K562 (cell line): ENCODE data around the gene ZSCAN12. TPM values are rescaled to one million over a fixed set of nuclear protein-coding genes. Genes with fewer than 3 reads are reported as not detected.

ENCODE experiments used
- CBFA2T2 ChIP-seq: fragments of 450-650 bp; conservative IDR thresholded peaks from 2 replicates; pipeline ENCODE4 v1.6.1; 2017; ENCODE audit warnings: mild to moderate bottlenecking
- CBX1 ChIP-seq: sonication (generic); IDR thresholded peaks from 2 replicates; pipeline ENCODE4 v1.6.1; 2016; ENCODE audit warnings: antibody characterized with exemption, low read depth, mild to moderate bottlenecking
- CBX5 ChIP-seq: IDR thresholded peaks from 2 replicates; pipeline ENCODE4 v1.6.1; 2014; ENCODE audit warnings: low read depth, borderline replicate concordance
- CCAR2 ChIP-seq: fragments of 200-400 bp; formaldehyde crosslinking; IDR thresholded peaks from 2 replicates; pipeline ENCODE4 v1.6.1; 2017; ENCODE audit warnings: mild to moderate bottlenecking, low read depth, low read length
- CUX1 ChIP-seq: fragments of 200-800 bp; sonication (Bioruptor generic); IDR thresholded peaks from 2 replicates; pipeline ENCODE4 v1.6.1; 2016; ENCODE audit warnings: missing genetic modification characterization, missing compliant biosample characterization
- E2F3 ChIP-seq: fragments of 250-450 bp; sonication (Bioruptor Pico); IDR thresholded peaks from 2 replicates; pipeline ENCODE4 v1.4.0; 2020; ENCODE audit warnings: mild to moderate bottlenecking
- ESRRA ChIP-seq: fragments of 450-650 bp; IDR thresholded peaks from 2 replicates; pipeline ENCODE4 v1.6.1; 2014; ENCODE audit warnings: low read depth, mild to moderate bottlenecking, moderate library complexity, borderline replicate concordance
- FOXJ2 ChIP-seq: fragments of 200-800 bp; sonication (Bioruptor generic); IDR thresholded peaks from 2 replicates; pipeline ENCODE4 v1.6.1; 2016; ENCODE audit warnings: missing genetic modification characterization, missing compliant biosample characterization
- ZNF253 ChIP-seq: fragments of 250-450 bp; sonication (Bioruptor Pico); conservative IDR thresholded peaks from 2 replicates; pipeline ENCODE4 v1.6.1; 2021; ENCODE audit warnings: mild to moderate bottlenecking
- ZNF316 ChIP-seq: fragments of 450-650 bp; IDR thresholded peaks from 2 replicates; pipeline ENCODE4 v1.6.1; 2016
- polyA plus RNA-seq, 8 experiments: library from polyadenylated mRNA; depleted of rRNA in 4 of 8; stranded (reverse) in 5 of 8; unstranded in 3 of 8; fragments of >200 nt; fragmentation: Nextera tagmentation in 2 of 8; fragmentation: Illumina TruSeq in 1 of 8; extraction: Ambion mirVana in 2 of 8; extraction: Trizol in 1 of 8; gene quantifications; 2 replicates each; pipeline versions ENCODE4 v1.2.1 to v1.2.3, GENCODE V29; 2011 to 2014; ENCODE audit warnings: inconsistent platforms in 1 of 8, missing spikeins in 1 of 8
- total RNA-seq, 7 experiments: library from RNA; depleted of rRNA in 6 of 7; stranded (reverse); fragments of >200 nt in 6 of 7; fragmentation: Illumina TruSeq in 2 of 7; extraction: Trizol in 2 of 7; gene quantifications; 2 replicates each; pipeline versions ENCODE4 v1.2.1 to v1.2.3, GENCODE V29; 2011 to 2021; ENCODE audit warnings: low replicate concordance in 1 of 7
- TF ChIP-seq, protein P1 (sequence below): fragments of 250-450 bp; sonication (Bioruptor Pico); IDR thresholded peaks from 2 replicates; pipeline ENCODE4 v1.9.0; 2021; ENCODE audit warnings: mild to moderate bottlenecking, inconsistent platforms
- TF ChIP-seq, protein P2 (sequence below): sonication (generic); formaldehyde crosslinking; IDR thresholded peaks from 2 replicates; pipeline ENCODE4 v1.8.1; 2022; ENCODE audit warnings: missing genetic modification reagents
- TF ChIP-seq, protein P3 (sequence below): fragments of 250-450 bp; sonication (Bioruptor Pico); IDR thresholded peaks from 2 replicates; pipeline ENCODE4 v1.4.0; 2020

ZSCAN12 gene
- total and polyA plus RNA-seq, 9 of the 15 experiments (the other 6 are each of a cell fraction or from before 2014, with no cell fraction given) = 2.5 to 19.6 (median 12.5) TPM

DNA sequence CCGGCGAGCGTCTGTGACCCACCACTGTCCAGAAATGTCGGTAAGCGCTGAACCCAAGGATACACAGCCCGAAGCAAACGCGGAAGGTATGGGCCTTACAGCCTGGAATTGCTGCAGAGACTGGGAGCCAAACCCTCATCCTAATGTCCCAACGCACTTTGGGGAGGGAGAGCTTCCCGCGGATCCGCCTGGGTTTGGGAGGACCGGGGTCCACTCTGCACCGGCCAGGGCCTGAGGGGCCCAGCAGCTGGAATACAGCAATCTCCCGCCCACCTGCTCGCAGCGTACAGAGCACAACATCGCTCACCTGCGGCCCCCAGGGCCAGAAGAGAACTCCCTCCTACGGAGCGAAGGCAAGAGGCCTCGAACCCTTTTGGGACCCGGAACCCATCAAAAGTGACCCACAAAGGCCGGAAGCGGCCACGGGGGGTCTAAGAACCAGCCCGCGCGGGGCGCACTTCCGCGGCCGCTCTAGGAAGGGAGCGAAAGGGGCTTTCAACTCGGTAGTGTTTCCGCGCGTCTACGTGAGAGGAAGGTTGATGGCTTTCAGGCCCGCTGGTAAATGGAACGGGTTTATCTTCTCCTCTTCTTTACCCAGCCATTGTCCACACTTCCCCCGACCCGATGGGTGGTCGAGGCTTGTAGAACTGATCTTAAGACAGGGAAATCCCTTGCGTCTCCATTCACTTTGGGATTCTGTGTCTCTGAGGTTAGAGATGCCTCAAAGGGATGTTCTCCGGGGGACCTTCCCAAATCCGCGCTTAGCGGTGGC lies at the start of gene ZSCAN12 (continued):
- TF ChIP-seq CUX1 (CRISPR knock-in tag) (no peak), E2F3 (CRISPR knock-in tag) (0 out of 2 replicates have a peak, but pooled peaks have one; percentile 41), CCAR2 (0 out of 2 replicates have a peak, but pooled peaks have one; percentile 83), ZNF316 (no peak), FOXJ2 (0 out of 2 replicates have a peak, but pooled peaks have one; percentile 59), CBX1 (peak; percentile 99), CBFA2T2 (no peak), ESRRA (peak; percentile 85), CBX5 (no peak; the same call in 1 of the 2 replicates), ZNF253 (CRISPR knock-in tag) (no peak; the same call in 1 of the 2 replicates)
- TF ChIP-seq, protein P1, sequence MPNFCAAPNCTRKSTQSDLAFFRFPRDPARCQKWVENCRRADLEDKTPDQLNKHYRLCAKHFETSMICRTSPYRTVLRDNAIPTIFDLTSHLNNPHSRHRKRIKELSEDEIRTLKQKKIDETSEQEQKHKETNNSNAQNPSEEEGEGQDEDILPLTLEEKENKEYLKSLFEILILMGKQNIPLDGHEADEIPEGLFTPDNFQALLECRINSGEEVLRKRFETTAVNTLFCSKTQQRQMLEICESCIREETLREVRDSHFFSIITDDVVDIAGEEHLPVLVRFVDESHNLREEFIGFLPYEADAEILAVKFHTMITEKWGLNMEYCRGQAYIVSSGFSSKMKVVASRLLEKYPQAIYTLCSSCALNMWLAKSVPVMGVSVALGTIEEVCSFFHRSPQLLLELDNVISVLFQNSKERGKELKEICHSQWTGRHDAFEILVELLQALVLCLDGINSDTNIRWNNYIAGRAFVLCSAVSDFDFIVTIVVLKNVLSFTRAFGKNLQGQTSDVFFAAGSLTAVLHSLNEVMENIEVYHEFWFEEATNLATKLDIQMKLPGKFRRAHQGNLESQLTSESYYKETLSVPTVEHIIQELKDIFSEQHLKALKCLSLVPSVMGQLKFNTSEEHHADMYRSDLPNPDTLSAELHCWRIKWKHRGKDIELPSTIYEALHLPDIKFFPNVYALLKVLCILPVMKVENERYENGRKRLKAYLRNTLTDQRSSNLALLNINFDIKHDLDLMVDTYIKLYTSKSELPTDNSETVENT (CRISPR knock-in tag) = peak; percentile 100
- TF ChIP-seq, protein P2, sequence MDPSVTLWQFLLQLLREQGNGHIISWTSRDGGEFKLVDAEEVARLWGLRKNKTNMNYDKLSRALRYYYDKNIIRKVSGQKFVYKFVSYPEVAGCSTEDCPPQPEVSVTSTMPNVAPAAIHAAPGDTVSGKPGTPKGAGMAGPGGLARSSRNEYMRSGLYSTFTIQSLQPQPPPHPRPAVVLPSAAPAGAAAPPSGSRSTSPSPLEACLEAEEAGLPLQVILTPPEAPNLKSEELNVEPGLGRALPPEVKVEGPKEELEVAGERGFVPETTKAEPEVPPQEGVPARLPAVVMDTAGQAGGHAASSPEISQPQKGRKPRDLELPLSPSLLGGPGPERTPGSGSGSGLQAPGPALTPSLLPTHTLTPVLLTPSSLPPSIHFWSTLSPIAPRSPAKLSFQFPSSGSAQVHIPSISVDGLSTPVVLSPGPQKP = no peak
- TF ChIP-seq, protein P3, sequence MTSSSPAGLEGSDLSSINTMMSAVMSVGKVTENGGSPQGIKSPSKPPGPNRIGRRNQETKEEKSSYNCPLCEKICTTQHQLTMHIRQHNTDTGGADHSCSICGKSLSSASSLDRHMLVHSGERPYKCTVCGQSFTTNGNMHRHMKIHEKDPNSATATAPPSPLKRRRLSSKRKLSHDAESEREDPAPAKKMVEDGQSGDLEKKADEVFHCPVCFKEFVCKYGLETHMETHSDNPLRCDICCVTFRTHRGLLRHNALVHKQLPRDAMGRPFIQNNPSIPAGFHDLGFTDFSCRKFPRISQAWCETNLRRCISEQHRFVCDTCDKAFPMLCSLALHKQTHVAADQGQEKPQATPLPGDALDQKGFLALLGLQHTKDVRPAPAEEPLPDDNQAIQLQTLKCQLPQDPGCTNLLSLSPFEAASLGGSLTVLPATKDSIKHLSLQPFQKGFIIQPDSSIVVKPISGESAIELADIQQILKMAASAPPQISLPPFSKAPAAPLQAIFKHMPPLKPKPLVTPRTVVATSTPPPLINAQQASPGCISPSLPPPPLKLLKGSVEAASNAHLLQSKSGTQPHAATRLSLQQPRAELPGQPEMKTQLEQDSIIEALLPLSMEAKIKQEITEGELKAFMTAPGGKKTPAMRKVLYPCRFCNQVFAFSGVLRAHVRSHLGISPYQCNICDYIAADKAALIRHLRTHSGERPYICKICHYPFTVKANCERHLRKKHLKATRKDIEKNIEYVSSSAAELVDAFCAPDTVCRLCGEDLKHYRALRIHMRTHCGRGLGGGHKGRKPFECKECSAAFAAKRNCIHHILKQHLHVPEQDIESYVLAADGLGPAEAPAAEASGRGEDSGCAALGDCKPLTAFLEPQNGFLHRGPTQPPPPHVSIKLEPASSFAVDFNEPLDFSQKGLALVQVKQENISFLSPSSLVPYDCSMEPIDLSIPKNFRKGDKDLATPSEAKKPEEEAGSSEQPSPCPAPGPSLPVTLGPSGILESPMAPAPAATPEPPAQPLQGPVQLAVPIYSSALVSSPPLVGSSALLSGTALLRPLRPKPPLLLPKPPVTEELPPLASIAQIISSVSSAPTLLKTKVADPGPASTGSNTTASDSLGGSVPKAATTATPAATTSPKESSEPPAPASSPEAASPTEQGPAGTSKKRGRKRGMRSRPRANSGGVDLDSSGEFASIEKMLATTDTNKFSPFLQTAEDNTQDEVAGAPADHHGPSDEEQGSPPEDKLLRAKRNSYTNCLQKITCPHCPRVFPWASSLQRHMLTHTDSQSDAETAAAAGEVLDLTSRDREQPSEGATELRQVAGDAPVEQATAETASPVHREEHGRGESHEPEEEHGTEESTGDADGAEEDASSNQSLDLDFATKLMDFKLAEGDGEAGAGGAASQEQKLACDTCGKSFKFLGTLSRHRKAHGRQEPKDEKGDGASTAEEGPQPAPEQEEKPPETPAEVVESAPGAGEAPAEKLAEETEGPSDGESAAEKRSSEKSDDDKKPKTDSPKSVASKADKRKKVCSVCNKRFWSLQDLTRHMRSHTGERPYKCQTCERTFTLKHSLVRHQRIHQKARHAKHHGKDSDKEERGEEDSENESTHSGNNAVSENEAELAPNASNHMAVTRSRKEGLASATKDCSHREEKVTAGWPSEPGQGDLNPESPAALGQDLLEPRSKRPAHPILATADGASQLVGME = peak; percentile 97
